RWPE2 (cell line): ENCODE results near the gene CCNH.

ENCODE experiments used
- ATAC-seq: fragments of 200-7000 bp; cut with Tn5 transposase; 3 replicates; pipeline ENCODE4 v1.9.1; 2021; ENCODE audit warnings: low read depth
- DNase-seq: peaks from one replicate; pipeline ENCODE4 v3.0.0-alpha.2; 2020; ENCODE audit warnings: low spot score
- H3K27ac ChIP-seq: fragments of 450-650 bp; 2 replicates; pipeline ENCODE4 v1.5.1; 2017; ENCODE audit warnings: mild to moderate bottlenecking; ENCODE audit not compliant: poor library complexity, severe bottlenecking
- H3K27me3 ChIP-seq: fragments of 250-450 bp; sonication (Bioruptor Pico); 2 replicates; pipeline ENCODE4 v1.5.1; 2021; ENCODE audit warnings: mild to moderate bottlenecking, moderate library complexity; ENCODE audit not compliant: insufficient read depth, poor library complexity, severe bottlenecking
- H3K36me3 ChIP-seq: fragments of 250-450 bp; sonication (Bioruptor Pico); 2 replicates; pipeline ENCODE4 v1.5.1; 2020; ENCODE audit warnings: low read depth, mild to moderate bottlenecking, moderate library complexity
- H3K4me1 ChIP-seq: fragments of 250-450 bp; sonication (Bioruptor Pico); 2 replicates; pipeline ENCODE4 v1.5.1; 2021; ENCODE audit warnings: mild to moderate bottlenecking, moderate library complexity; ENCODE audit not compliant: insufficient read depth, poor library complexity, severe bottlenecking
- H3K4me3 ChIP-seq: fragments of 250-450 bp; sonication (Bioruptor Pico); 2 replicates; pipeline ENCODE4 v1.5.1; 2021; ENCODE audit warnings: mild to moderate bottlenecking, moderate library complexity; ENCODE audit not compliant: severe bottlenecking
- H3K9me3 ChIP-seq: fragments of 250-450 bp; sonication (Bioruptor Pico); 2 replicates; pipeline ENCODE4 v1.5.1; 2021; ENCODE audit warnings: mild to moderate bottlenecking, moderate library complexity; ENCODE audit not compliant: severe bottlenecking
- TF ChIP-seq, protein P1 (sequence below): fragments of 450-650 bp; IDR thresholded peaks from one replicate; pipeline ENCODE4 v1.5.1; 2017; ENCODE audit warnings: mild to moderate bottlenecking, moderate library complexity; ENCODE audit not compliant: poor library complexity, severe bottlenecking

CCNH gene

DNA sequence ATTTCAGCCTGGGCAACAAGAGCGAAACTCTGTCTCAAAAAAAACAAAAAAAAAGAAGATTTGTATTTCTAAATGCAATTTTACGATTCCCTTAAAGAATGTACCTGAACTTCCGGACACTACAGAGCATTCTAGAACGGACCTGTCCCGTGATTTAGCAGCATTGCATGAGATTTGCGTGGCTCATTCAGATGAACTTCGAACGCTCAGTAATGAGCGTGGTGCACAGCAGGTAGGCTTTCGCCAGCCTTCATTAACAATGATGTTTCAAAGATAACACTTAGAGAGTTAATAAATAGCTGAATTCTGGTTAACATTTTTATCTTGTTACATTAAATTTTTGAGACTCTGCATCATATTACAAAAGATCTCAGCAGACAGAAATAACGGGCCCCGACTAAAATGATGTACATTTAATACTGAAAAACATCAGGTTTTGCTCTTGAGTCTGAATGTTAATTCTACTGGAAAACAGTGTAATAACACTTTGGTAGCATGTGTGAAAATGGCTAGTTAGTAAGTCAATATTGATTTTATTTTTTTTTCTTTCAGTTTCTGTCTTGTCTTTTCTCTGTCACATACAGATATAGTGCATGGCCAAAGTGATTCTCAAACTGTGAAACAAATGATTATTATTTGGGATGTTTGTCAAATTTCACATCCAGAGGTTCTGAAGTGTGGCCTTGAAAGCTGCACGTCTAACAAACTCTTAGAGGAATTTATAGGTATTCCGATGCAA is 23.3 kb downstream of the CCNH start:
- TF ChIP-seq, protein P1, sequence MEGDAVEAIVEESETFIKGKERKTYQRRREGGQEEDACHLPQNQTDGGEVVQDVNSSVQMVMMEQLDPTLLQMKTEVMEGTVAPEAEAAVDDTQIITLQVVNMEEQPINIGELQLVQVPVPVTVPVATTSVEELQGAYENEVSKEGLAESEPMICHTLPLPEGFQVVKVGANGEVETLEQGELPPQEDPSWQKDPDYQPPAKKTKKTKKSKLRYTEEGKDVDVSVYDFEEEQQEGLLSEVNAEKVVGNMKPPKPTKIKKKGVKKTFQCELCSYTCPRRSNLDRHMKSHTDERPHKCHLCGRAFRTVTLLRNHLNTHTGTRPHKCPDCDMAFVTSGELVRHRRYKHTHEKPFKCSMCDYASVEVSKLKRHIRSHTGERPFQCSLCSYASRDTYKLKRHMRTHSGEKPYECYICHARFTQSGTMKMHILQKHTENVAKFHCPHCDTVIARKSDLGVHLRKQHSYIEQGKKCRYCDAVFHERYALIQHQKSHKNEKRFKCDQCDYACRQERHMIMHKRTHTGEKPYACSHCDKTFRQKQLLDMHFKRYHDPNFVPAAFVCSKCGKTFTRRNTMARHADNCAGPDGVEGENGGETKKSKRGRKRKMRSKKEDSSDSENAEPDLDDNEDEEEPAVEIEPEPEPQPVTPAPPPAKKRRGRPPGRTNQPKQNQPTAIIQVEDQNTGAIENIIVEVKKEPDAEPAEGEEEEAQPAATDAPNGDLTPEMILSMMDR, result no peak
- Histone ChIP-seq H3K27ac (peak overlapping the region; percentile 88), H3K4me1 (peaks cover 23% of the 10 kb centered on the region), H3K4me3 (no peak overlapping the region), H3K36me3 (peaks cover 100% of the 10 kb centered on the region), H3K9me3 (peaks cover 2% of the 10 kb centered on the region), H3K27me3 (no peaks in the 10 kb centered on the region)
- ATAC-seq, result no peak
- DNase-seq, result no peak

DNA sequence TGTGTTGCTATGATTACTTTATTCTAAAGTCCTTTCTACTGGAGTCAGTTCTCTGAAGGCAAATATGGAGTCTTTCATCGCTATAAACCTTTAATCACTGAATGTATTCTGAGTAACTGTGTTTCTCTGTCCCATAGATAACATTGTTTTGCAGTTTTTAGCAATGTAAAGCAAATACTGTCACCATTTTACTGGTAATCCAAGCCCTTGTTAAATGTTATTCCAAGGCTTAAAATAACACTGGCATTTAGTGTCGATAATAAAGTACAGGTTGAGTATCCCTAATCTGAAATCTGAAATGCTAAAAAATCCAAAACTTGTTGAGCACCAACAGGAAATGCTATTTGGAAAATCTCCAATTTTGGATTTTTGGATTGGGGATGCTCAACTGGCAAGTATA is 24.6 kb downstream of the CCNH start:
- TF ChIP-seq, protein P1, result no peak
- no peaks in the 10 kb centered on the region for H3K9me3 ChIP-seq
- peaks cover 9% of the 10 kb centered on the region for H3K4me1 ChIP-seq
- DNase-seq (no peak), ATAC-seq (no peak)
- H3K27me3 ChIP-seq, result no peaks in the 10 kb centered on the region
- H3K36me3 ChIP-seq, result peaks cover 100% of the 10 kb centered on the region
- peak overlapping the region; percentile 9 for H3K27ac ChIP-seq
- H3K4me3 ChIP-seq, result no peak overlapping the region

DNA sequence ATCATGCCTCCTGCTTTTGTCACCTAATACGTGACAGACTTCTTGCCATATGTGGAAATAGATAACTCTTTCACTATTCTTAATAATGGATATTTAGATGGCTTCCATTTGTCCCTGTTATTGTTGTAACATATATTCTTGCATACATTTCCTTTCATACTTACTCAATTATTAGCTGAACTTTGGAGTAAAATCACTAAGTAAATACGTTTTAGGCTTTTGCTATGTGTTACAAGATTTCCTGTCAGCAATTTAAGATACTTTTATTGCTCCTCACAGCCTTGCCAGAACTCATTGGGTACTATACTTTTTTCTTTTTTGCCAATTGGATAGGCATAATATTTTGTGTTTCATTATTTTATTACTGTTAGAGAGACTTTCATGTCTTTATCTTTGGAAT is 26.9 kb downstream of the CCNH start:
- H3K4me1 ChIP-seq, result no peaks in the 10 kb centered on the region
- H3K27ac ChIP-seq, result no peak overlapping the region
- DNase-seq (no peak), ATAC-seq (no peak)
- H3K9me3 ChIP-seq, result no peaks in the 10 kb centered on the region
- TF ChIP-seq, protein P1, result no peak
- no peaks in the 10 kb centered on the region for H3K27me3 ChIP-seq
- no peak overlapping the region for H3K4me3 ChIP-seq
- peaks cover 100% of the 10 kb centered on the region for H3K36me3 ChIP-seq

DNA sequence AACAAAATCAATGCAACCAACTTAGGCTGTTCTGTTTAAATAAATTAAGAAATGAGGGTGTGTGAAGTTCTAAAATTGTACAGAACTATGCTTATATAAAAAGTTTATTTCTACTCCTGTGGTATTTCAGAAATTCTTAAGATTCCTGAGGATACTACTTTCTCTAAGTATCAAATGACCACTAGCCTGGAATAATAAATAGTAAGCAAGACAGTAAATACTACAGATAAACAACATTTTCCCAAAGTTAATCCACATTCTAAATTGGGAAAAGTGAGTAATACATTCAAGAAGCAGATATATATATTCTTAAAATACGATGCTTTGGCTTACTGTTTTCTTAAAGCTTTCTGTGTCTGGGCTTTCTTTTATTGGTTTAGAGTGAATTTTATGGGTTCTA is 29.5 kb downstream of the CCNH start:
- Histone ChIP-seq H3K4me3 (no peak overlapping the region), H3K27ac (no peak overlapping the region), H3K27me3 (no peaks in the 10 kb centered on the region), H3K9me3 (no peaks in the 10 kb centered on the region), H3K36me3 (peaks cover 100% of the 10 kb centered on the region), H3K4me1 (no peaks in the 10 kb centered on the region)
- TF ChIP-seq, protein P1, result no peak
- no peak for DNase-seq
- no peak for ATAC-seq

DNA sequence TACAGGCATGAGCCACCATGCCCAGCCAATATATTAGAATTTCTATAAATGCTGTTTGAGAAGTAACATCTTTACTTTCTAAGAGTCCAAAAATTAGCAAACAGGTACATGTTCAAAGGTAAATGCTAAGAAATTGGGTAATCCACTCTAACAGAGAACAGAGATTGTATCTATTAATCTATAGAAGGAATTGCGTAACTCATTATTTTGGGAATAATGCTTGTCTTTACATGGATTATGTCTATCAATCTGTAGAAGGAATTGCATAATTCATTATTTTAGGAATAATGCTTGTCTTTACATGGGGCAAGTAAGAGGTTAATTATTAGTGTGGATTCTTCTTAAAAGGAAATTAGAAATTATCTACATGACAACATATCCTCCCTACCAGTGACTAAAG is 30.5 kb downstream of the CCNH start:
- DNase-seq, result no peak
- TF ChIP-seq, protein P1, result no peak

More for the DNA sequence above, 30.5 kb downstream of the CCNH start:
- no peaks in the 10 kb centered on the region for H3K9me3 ChIP-seq
- no peak for ATAC-seq
- no peak overlapping the region for H3K27ac ChIP-seq
- no peak overlapping the region for H3K4me3 ChIP-seq
- no peaks in the 10 kb centered on the region for H3K4me1 ChIP-seq
- no peaks in the 10 kb centered on the region for H3K27me3 ChIP-seq
- H3K36me3 ChIP-seq, result peaks cover 100% of the 10 kb centered on the region
